SU-DHL-6 (cell line): ENCODE data around the gene ADNP.

Experiments
- CTCF ChIP-seq: fragments of 200-600 bp; sonication (generic); IDR thresholded peaks from one replicate; pipeline ENCODE4 v1.5.1; 2017; ENCODE audit warnings: antibody characterized with exemption, mild to moderate bottlenecking, low read length, moderate library complexity; ENCODE audit not compliant: insufficient read depth, poor library complexity, severe bottlenecking
- EZH2phosphoT487 ChIP-seq: fragments of 200-600 bp; sonication (generic), shearing (Covaris generic); conservative IDR thresholded peaks from 2 replicates; pipeline ENCODE4 v1.6.1; 2018; ENCODE audit warnings: mild to moderate bottlenecking, antibody characterized with exemption, low read length, moderate library complexity, mixed read lengths

DNA sequence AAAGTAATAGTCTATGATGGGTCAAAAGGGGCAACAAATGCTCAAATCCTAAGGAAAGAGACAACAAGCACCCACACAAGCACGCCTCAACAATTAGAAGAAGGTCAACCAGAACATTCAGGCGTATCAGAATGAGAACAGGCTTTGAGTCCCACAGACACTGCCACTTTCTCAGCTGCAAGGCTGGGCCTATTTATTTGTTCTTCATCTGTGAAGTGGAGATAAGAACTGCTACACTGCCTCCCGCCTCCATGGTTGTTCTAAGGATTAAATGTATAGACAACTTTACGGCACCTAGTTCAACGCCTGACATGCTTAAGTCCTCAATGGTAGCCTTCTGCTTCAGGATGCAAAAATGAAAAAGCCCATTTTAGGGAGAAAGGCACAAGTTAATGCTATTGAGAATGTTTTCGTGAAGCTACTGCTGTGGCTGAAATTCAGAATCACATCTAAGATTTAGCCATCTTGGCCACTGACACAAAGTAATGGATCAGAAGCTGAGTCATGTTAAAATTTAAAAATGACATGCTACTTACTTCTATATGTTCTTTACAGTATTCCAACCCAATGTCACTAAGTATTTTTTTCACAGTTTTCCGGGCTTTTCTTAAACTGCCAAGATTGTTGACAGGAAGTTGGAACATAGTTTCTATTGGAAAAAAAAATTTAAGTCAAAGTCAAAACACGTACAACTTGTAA is 27.7 kb downstream of the ADNP start:
- TF ChIP-seq CTCF (no peak), EZH2phosphoT487 (no peak)
